Lung (tissue), 12 donors: ENCODE measurements around the gene ARMC7. TPM values are rescaled to one million over a fixed set of nuclear protein-coding genes. Genes with fewer than 3 reads are reported as not detected.
A peak's percentile ranks its signal among the peaks of the same experiment; 100 is the strongest.

Experiments
- ATAC-seq: fragments of 200-7000 bp; cut with Tn5 transposase; one replicate; pipeline ENCODE4 v1.9.1; 2020; ENCODE audit warnings: moderate number of reproducible peaks; ENCODE audit not compliant: insufficient read depth, low FRiP score
- DNase-seq, 3 donors: peaks; one replicate each; pipeline ENCODE4 v3.0.0-alpha.2; 2013 to 2017
- H3K27ac ChIP-seq, 2 donors: one replicate each; pipeline ENCODE4 v1.5.1; 2013; ENCODE audit warnings: mild to moderate bottlenecking in 2 of 2, moderate library complexity in 2 of 2, control low read depth in 1 of 2, inconsistent platforms in 1 of 2, low read depth in 1 of 2, low read length in 1 of 2
- H3K27me3 ChIP-seq, 3 donors: one replicate each; pipeline ENCODE4 v1.5.1; 2013; ENCODE audit warnings: low read length in 2 of 3; ENCODE audit not compliant: control insufficient read depth in 3 of 3, insufficient read depth in 3 of 3
- H3K36me3 ChIP-seq, 4 donors: one replicate each; pipeline ENCODE4 v1.5.1; 2013; ENCODE audit warnings: low read length in 4 of 4, mild to moderate bottlenecking in 1 of 4, moderate library complexity in 1 of 4; ENCODE audit not compliant: control insufficient read depth in 4 of 4, insufficient read depth in 4 of 4
- H3K4me1 ChIP-seq, 5 donors: one replicate each; pipeline ENCODE4 v1.5.1; 2013; ENCODE audit warnings: low read length in 5 of 5, mild to moderate bottlenecking in 2 of 5, moderate library complexity in 1 of 5; ENCODE audit not compliant: control insufficient read depth in 5 of 5, insufficient read depth in 5 of 5
- H3K4me3 ChIP-seq: one replicate; pipeline ENCODE4 v1.5.1; 2013; ENCODE audit warnings: mild to moderate bottlenecking, control low read depth, moderate library complexity
- H3K9ac ChIP-seq, 2 donors: one replicate each; pipeline ENCODE4 v1.5.1; 2013; ENCODE audit warnings: low read length in 2 of 2, control low read depth in 1 of 2; ENCODE audit not compliant: insufficient read depth in 1 of 2
- H3K9me3 ChIP-seq, 4 donors: one replicate each; pipeline ENCODE4 v1.5.1; 2013; ENCODE audit warnings: low read length in 3 of 4, mild to moderate bottlenecking in 1 of 4, moderate library complexity in 1 of 4; ENCODE audit not compliant: control insufficient read depth in 4 of 4, insufficient read depth in 3 of 4
- WGBS, 2 donors: extraction: QIAGEN DNeasy Blood & Tissue Kit; methylation state at CpG; one replicate each; pipeline ENCODE4 v1.1.7; 2013; 5-methylcytosine and 5-hydroxymethylcytosine counted together
- polyA plus RNA-seq, 2 donors: library from polyadenylated mRNA; stranded (reverse); fragments of 200-250 nt; gene quantifications; one replicate each; pipeline ENCODE4 v1.2.1, GENCODE V29; 2013
- total RNA-seq, 2 donors: library from RNA; depleted of rRNA in 1 of 2; stranded (reverse); fragments of >200 nt in 1 of 2; gene quantifications; one replicate each; pipeline ENCODE4 v1.2.1, GENCODE V29; 2014 to 2021
- TF ChIP-seq, protein P1 (sequence below): IDR thresholded peaks from 2 replicates; pipeline ENCODE4 v1.5.1; 2012; ENCODE audit warnings: mild to moderate bottlenecking; ENCODE audit errors: control extremely low read depth, extremely low read depth
- donor health status: control.
- donor health status: control.
- donor health status: Bipolar disorder and iron deficiency.
- donor health status: healthy.
- donor health status: DM: yes; HTN: yes; CAD: no.

ARMC7 gene
- total and polyA plus RNA-seq, 4 donors: 8.1 to 19.2 (median 11.8) TPM

DNA sequence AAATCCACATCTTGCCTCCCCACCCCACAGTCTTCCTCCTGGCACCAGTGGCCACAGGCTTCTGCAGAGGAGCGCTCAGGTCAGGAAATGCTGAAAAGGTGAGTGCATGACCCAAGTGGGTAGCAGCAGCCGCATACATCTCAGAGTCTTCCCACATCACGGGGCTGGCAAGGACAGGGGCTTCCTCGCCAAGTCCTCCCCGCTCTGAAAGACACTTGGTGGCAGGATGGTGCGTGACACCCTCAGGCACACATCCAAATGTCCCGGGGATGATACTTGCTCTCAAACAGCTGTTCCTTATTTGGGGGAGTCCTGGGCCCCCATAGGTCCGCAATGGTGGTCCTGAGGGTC, 30.8 kb upstream of the ARMC7 start:
- ATAC-seq (no peak), DNase-seq (no peak)
- 60 to 75% methylated on average over 8 of the region's 8 CpGs for WGBS, 2 donors
- Histone ChIP-seq H3K4me3 (no peak overlapping the region), H3K36me3 (no peaks in the 10 kb centered on the region), H3K9me3 (no peaks in the 10 kb centered on the region), H3K27ac (peak overlapping the region in 1 of 2 donors; percentile 86), H3K27me3 (no peaks in the 10 kb centered on the region), H3K9ac (no peak overlapping the region), H3K4me1 (peaks cover 0 to 20% (median 16%) of the 10 kb centered on the region in 5 donors)
- TF ChIP-seq, protein P1, sequence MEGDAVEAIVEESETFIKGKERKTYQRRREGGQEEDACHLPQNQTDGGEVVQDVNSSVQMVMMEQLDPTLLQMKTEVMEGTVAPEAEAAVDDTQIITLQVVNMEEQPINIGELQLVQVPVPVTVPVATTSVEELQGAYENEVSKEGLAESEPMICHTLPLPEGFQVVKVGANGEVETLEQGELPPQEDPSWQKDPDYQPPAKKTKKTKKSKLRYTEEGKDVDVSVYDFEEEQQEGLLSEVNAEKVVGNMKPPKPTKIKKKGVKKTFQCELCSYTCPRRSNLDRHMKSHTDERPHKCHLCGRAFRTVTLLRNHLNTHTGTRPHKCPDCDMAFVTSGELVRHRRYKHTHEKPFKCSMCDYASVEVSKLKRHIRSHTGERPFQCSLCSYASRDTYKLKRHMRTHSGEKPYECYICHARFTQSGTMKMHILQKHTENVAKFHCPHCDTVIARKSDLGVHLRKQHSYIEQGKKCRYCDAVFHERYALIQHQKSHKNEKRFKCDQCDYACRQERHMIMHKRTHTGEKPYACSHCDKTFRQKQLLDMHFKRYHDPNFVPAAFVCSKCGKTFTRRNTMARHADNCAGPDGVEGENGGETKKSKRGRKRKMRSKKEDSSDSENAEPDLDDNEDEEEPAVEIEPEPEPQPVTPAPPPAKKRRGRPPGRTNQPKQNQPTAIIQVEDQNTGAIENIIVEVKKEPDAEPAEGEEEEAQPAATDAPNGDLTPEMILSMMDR: no peak

DNA sequence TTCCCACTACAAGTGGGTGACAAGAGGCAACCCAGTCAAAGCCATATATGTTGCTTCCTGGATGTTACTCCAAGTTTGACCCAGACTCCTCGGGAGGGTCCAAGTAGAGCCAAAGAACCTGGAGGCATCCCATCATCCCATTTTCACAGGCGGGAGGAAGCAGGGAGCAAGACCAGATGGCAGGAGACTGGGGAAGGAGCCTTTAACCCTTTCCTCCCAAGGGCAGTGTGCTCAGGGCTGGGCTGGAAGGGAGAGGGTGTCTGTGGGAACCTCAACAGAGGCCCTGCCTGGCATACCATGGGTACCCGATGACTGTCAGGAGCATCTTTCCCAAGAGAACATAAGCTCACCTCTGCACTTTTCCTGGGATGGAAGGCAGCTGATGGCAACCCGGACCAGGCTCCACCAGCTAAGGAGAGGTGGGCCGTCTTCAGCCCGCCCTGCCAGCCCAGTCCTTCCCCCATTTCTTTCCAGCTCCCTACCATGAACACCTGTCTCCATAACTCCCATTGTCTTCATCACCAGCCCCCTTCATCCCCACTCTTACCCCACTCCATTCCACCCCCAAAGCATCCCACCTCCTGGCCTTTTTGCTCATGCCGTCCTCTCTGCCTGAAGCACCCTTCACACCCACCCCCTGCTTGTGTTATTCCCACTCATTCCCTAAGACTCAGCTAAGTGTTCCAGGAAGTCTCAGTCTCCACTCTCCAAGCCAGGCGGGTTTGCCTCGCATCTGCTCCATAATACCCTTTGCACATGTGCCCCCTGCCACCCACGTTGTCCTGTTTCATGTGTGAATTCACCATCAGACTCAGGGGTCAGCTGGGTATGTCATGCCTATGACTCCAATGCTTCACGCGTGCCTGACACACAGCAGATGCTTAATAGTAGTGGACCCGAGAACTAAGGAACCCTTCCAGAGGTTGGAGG, 27.9 kb upstream of the ARMC7 start:
- Histone ChIP-seq H3K27me3 (no peaks in the 10 kb centered on the region), H3K9ac (no peak overlapping the region), H3K9me3 (no peaks in the 10 kb centered on the region), H3K27ac (no peak overlapping the region), H3K4me1 (peaks cover 0 to 30% (median 16%) of the 10 kb centered on the region in 5 donors), H3K4me3 (no peak overlapping the region), H3K36me3 (no peaks in the 10 kb centered on the region)
- DNase-seq (no peak), ATAC-seq (no peak)
- TF ChIP-seq, protein P1: no peak
- WGBS, 2 donors: 77 to 89% methylated on average over 13 of the region's 13 CpGs

DNA sequence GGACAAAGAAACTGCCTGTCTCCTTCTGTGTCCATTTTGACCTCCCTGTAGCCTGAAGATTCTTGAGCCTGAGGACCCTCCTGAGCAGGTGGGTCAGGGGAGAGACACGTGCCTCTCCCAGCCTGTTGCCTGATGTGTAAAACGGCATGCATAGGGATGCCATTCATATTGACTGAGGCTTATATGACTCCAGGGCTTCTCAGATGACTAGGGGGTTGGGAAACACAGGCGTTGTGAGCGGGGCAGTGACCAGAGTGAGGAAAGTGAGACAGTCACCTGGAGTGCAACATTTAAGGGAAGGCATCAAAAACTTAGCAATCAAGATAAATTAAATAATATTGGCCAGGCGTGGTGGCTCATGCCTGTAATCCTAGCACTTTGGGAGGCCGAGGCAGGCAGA, 27.1 kb upstream of the ARMC7 start:
- Histone ChIP-seq H3K27me3 (no peaks in the 10 kb centered on the region), H3K9me3 (no peaks in the 10 kb centered on the region), H3K27ac (no peak overlapping the region), H3K9ac (no peak overlapping the region), H3K4me3 (no peak overlapping the region), H3K4me1 (peaks cover 0 to 28% (median 12%) of the 10 kb centered on the region in 5 donors), H3K36me3 (no peaks in the 10 kb centered on the region)
- DNase-seq (no peak), ATAC-seq (no peak)
- 86 to 92% methylated on average over 6 of the region's 6 CpGs for WGBS, 2 donors
- TF ChIP-seq, protein P1: no peak
